Activated CD8-positive, alpha-beta memory T cell treated with anti-CD3 and anti-CD28 coated beads for 4 hours (primary cell): Measurements from ENCODE around the gene SLC10A7.

ENCODE experiments used
- DNase-seq, 2 donors: peaks; one replicate each; pipeline ENCODE4 v3.0.0-alpha.2; 2020; ENCODE audit warnings: low read depth in 2 of 2

SLC10A7 gene

DNA sequence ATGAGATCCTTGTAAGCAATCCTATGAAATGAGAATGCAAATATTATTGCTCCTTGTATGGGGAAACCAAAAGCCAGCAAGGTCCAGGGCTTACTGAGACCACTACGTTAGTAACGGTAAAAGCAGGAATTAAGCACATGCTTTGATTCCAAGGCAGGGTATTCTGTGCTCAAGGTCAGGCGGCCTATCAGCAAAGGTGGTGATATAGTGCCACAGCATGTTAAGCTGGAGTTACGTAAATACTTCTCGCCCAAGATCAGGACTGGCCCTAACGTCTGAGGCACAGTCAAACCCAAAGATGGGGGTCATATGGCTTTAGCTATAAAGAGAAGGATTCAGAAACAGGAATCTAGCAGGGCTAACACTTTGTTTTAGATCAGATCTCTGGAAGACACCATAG, 27.6 kb downstream of the SLC10A7 start:
- no peak for DNase-seq

DNA sequence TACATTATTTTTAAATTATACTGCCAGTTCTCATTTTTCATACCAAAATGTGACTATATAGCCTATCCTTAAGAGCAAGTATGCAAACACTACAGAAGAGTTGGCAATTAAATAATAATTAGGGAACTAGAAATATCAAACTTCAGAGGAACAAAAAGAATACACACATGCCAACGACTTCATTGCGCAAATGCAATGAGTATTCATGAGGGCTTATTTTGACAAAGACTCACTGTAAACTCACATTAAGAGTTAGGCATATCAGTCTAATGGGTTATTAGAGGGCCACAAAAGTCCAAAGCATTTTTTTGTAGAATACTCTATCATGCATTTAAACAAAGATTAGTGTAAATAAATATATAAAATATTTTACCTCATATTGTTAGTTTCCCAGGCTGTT, 31.6 kb downstream of the SLC10A7 start:
- no peak for DNase-seq

DNA sequence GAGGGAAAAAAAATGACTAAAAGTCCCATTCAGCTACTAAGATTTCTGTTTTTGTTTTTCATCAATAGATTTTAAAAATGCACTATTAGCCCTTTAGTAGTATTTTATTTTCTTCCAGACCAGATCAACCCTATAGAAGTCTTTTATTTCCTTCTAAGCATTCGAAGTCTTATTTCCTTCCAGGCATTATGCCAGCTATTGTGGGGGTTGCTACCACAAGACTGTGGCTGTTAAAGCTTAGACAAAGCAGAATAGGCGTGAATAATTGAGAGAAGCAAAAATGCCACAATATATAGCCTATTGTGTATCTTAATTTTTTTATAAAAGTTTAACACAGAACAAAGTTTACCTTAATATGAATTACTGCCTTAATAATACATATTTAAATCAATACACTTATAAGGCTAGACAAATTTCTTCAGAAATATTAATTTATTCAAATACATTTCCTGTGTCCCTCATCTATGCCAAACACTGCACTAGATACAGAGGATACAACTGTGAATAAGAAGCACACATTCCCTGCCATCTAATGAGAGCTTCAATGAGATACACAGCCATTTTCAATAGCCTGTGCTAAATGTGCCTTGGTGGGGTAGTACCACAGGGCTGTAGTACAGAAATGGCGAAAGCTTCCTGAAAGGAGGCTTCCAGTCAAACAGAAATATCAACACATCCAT, 33.1 kb downstream of the SLC10A7 start:
- DNase-seq, result no peak

DNA sequence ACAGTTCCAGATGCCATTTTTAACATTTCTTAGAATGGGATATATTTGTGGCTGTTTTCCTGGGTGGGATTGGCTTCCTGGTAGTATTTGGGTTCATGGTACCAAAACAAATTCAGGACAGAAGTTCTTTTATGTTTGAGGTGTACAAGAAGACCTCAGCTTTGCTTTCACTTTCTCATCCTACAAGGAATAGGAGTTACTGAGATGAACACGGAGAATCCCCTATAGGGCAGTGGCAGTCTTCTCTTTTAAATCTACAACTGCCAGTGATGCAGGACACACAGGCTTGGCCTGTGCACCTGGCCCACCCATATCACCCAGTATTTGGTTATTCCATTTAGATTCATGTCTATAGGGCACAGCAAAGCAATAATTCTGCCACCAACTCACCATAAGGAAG, 35.2 kb downstream of the SLC10A7 start:
- no peak for DNase-seq

DNA sequence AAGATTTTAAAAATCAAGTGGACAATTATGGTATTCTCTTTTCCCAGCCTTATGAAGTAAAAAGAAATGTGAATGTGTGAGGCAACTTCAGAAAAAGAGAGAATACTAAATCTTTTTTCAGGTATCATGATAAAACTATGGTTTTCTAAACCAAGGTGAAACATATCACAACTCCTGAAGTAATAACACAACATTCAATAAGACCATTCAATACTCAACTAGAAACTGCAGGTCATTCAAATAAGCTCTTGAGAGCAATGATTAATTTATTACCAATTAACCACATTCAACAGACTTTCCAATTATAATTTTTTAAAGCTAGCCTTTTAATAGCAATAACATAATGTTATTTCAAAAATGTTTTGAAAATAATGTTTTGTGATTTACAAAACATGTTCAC, 35.8 kb downstream of the SLC10A7 start:
- DNase-seq, result no peak

DNA sequence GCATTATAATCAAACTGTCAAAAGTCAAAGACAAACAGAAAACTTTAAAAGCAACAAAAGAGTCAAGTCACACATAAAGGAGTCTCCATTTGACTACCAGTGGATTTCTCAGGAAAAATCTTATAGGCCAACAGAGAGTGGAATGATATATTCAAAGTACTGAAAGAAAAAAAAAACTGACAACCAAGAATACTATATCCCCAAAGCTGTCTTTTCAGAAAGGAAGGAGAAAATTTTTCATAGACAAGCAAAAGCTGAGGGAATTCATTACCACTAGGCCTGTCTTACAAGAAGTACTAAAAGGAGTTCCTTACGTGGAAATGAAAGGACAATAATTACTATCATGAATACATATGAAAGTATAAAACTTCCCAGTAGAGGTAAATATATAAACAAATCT, 39.0 kb downstream of the SLC10A7 start:
- DNase-seq, result no peak

DNA sequence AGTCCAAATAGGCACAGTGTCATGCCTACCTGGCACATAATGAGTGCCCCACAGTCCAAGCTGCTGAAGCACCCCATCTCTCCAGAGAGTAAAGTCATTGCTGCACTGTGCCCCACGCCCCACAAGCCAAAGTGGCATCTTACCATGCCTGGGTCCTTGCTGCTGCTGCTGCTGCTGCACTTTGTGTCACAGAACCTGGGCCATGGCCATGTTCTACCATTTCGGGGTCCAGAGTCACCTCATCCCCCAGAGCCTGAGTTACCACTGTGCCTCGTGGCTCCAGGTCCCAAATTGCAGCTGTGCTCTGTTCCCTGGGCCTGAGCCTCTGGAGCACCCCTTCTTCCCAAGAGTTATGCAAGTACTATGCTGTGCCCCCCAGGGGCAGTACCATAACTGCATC, 40.5 kb downstream of the SLC10A7 start:
- DNase-seq, result no peak

DNA sequence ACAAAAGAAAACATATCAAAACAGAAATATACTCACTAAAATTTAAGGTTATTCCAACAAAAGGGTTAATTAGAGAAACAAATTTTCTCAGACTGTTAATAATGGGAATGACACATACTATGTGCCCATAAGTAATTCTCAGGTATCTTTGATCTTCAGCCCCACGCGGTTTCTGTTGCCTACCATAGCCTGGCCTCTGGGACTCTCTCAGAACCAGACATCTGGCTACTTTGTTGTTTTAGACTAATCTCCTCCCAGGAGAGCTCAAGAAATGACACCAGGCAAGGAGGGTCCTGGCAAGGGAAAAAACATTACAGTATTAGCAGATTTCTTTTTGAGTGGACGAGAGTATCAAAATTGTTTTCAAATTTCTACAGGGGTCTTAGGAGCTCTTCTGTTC, 43.7 kb downstream of the SLC10A7 start:
- DNase-seq, result no peak

DNA sequence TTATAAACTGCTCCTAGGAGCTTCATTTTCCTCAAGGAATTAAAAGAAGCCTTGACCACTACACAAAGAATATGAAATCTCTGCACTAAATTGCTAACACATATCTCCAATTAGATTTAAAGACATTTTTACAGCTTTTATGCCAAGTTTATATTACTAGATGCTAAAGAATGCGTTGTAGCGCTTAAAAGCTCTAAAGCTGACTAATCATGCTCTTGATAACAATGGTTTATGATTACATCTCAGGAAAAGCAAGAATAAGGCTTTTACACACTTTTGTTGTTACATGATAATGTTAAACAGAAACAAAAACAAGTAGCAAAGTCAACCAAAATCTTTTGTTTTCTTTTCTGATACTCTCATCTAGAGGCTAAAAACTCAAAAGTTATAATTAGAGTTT, 44.7 kb downstream of the SLC10A7 start:
- DNase-seq, result no peak

DNA sequence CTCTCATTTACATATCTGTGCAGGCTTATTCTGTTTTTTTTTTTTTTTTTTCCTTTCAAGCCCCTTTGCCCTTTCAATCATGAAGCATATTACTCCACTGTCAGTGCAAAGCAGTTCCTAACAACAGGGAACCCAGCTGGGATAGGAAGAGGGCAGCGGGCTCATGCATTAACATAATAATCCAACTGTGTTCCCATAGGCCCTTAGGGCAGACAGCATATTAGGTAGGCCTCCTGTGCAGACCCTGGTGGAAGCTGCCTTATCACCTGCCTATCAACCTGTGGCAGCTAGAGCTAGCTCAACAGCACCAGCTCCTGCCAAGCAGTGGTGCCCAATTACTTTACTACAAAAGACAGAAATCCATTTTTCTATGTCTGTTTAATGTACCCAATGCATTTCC, 49.3 kb downstream of the SLC10A7 start:
- DNase-seq, result no peak

DNA sequence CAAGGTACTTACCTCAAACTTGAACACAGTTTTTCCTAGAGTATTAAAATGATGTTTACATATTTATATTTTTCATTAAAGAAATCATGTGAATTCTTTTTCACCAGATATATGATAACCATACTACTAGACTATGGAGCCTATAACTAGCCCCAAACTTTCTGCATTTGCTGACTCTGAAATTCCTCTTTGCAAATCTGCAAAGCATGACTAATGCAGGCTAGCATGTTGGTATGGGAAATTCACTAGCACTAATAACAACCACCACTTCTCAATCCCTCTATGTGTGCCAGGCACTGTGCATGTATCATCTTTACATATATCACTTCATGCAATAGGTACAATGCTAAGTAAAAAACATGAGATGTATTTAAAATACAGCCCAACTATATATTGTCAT, 51.1 kb downstream of the SLC10A7 start:
- DNase-seq, result no peak

DNA sequence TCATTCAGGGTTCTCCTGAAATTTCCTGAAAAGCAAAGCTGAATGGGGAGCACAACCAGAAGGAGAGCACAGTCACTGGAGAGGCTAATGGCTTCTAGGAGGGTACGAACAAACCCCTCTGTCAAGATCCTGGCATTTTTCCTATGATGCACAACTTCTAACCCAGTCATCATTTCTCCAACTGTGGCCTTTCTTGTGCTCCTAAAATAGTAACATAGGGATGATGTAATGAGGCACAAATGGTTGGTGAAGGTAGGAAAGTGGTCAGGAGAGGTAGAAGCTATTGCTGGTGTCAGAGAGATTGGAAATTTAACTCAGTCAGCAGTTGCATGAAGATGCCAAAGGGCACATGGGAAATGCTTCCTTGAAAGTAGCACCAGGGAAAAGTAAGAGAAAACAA, 52.7 kb downstream of the SLC10A7 start:
- no peak for DNase-seq

DNA sequence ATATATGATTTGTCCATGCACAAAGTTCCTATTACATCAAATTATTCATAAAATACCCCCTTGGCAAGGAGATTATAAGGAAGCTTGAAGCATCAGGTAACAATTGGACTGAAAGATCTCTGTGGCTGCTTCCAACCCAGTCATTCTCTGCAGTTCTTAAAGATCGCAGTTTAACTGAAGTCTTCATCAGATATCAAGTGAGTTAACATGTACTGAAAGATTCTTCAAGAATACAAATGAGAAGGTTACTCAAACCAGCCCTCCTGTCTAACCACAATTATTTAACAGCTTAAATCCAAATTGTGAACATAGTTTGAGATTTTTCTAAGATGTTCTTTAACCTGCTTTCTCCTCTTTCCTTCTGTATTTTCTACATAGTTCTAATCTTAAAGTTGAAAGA, 56.1 kb downstream of the SLC10A7 start:
- DNase-seq, result no peak

DNA sequence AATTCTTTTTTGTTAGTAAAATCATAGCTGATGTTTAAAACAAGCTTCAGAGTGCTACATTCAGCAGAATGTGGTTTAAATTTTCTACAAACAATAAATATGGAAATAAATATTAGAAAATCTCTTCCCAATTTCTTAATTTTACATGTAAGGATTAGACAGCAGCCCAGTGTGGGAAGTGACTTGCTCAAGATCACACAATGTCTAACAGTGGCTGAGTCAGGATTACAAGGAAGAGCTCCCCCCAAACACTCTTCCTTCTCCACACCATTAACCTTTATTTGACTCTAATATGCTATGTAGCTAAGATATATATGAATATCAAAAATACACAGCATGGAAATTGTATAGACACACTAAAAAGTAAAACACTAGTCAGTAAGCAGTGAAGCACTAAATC, 59.5 kb downstream of the SLC10A7 start:
- DNase-seq, result no peak

DNA sequence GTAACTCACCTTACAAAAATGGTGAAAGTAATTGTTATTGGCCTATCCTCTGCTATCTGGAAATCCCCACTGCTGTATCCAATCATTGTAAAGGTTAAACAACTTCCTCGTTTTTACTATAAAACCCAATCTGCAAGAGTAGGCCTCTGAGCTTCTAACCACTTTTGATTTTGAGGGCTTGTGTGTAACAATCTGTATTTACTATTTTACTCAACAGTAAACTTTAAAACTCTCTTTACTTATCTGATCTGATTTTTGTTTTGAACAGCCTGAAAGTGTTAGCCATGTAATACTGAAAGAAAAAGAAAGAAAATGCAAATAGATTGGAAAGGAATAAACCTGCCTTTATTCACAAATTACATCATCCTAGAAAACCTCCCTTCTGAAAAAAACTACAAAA, 63.1 kb downstream of the SLC10A7 start:
- DNase-seq, result no peak

DNA sequence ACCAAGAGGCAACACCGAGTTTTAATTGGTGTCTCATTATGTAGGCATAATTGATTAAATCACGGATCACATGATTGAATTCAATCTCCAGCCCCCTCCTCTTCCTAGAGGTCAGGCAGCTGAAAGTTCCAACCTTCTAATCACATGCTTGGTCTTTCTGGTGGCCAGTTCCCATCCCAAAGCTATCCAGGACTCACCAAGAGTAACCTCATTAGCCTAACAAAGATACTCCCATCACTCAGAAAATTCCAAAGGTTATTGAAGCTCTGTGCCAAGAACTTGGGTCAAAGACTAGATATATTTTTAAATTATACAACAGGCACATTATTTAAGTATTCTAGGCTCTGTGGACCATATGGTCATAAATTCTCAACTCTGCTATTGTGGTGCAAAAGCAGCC, 65.1 kb downstream of the SLC10A7 start:
- no peak for DNase-seq

DNA sequence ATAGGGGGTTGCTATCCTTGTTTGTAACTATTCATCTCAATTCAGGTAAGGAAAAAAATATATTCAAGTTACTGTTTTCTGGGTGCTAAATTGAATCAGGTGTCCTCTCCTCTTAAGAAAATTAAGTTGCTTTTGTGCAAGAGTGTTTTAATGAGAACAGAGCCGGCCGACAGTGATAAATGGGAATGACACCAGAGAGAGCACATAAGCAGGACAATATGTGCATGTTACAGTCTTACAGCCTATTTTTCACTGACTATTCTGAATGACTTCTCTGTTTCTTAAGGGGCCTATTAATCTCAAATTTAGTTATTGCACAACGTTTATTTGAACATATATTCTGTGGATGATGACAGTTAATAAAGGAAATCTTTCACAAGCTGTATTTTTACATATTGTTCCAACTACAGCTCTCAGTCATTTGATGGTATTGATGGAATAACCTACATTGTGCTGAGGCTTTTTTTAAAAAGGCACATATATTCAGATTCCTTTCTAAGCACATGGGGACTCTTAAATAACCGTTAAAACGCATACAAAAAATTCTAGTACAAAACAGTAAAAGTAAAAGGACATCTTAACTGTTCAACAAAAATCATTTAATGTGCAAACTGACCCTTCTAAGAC, 68.4 kb downstream of the SLC10A7 start:
- no peak for DNase-seq

DNA sequence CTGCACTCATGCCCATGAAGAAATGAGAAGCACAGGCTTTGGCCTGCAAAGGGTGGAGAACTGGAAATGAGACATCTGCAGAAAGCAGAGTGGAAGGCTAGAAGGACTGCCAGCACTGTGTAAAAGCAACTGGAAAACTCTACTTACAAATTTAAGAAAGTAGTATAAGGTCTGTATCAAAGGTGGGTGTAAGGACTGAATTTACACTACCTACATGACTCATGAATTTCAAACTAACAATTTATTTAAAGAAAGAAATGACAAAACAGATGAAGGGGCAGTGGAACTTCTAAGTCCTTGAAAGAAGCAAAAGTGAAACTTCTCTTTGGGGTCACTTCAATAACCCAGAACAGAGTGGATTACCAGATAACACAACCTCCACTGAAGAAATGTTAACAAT, 71.2 kb downstream of the SLC10A7 start:
- DNase-seq, result no peak

DNA sequence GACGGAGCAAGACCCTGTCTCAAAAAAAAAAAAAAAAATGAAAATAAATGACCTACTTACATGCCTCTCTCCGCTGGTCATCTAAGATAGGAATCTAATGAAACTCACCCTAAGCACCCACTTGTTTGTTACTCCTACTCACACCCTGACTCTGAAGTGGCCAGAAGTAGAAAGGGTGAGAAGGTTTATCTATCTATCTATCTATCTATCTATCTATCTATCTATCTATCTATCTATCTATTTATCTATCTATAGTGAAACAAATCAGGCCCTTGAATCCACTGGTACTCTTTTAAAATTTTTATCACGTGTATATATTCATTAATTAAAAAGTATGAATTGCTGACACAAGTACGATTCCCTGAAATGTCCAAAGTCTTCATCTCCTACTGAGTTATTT, 75.2 kb downstream of the SLC10A7 start:
- DNase-seq, result no peak

DNA sequence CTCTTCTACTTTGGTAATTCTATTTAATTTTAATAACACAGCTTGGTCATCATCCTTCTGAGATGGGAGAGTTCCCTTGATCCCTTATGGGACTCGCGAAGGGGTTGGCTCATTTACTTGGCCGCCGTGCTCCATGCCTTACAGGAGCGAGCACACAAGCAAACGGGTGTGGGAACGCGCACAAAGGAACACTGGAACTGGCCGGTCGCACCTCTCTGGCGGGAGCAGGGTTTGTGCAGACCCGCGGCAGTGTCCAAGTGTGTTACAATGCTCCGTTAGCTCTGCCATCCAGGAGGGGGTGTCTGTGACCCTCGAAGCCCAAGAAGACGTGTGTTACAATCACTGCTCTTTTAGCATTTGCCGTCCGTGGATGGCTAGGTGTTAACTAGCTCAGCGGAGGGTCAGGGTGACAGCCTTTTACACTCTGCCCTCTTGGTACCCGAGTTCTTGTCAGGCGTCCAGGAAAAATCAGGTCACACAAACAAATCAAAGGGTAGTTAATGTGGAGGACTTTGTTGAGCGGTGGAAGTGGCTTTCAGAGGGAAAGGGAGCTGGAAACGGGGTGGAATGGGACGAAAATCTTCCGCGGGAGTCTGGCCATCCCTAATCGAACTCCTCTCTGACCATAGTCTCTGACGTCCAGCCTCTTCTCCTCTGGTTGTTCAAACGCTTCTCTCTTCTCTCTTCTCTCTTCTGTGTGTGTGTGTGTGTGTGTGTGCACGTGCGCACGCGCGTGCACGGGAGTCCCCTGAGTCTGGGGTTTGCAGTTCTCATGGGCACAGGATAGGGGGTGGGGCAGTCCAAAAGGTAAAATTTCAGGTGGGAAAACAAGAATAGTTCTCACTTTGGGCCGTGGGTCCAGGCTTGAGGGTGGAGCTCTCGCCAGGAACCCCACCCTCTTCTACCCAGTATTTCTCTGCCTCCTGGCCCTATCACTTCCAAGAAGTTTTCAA, 76.3 kb downstream of the SLC10A7 start:
- no peak for DNase-seq

DNA sequence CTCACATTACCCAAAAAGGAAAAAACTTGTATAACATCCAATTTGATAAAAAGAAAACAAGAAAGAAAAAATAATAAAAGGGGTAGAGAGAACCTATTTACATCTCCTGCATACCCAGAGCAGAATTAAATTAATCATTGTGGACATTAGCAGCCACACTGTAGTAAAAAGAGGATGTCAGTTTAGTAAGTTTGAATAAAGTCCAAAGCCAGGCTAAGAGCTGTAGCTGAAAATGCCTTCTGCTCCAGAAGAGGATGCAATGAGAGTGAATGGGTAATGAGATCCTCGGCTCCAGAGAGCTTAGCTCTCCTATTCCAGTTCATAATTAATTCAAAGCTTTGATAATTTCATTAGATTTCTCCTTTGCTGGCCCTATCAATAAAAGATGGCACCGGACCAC, 78.2 kb downstream of the SLC10A7 start:
- no peak for DNase-seq

DNA sequence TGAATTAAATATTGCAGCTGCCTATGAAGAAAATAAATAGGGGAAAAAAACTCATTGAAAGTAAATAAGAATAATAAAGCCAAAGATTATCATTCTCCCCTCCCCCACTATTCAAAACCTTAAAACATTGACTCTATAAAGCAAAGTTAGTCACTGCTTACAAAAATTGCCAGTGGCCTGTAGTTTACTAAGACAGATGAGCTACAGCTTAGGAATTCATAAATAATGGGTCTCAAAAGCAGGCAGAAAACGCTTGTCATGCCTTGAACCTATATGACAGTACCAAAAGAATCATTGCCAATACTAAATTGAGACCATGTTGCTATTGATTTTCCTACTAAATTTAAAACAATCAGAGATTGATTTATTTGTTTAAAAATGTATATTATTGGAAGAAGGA, 78.9 kb downstream of the SLC10A7 start:
- DNase-seq, result no peak

DNA sequence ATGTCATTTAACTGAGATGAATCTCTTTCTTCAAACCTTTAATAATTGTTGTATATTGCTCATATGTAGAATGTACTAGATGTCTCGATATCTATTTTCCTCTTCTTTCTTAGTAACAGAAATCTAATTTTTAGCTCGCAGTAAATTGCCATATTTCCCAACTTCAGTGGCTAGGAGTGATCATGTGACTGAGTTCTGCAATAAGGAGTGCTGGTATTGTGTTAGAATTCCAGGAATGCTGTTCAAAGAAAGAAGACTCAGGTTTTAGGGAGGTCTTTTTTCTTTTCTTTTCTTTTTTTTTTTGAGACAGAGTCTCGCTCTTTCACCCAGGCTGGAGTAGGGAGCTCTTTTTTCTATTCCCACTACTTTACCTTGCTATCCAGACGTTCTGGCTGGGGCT, 81.7 kb downstream of the SLC10A7 start:
- DNase-seq, result no peak
